SK-N-SH (cell line): ENCODE measurements around the gene ADAMTS19. TPM values are rescaled to one million over a fixed set of nuclear protein-coding genes. Genes with fewer than 3 reads are reported as not detected.

Experiments
- CTCF ChIA-PET: fragments of 300-600, 350-600 bp; formaldehyde crosslinking; extraction: SDS; loops from one replicate; lab custom pipeline; 2021; lab: Yijun Ruan, JAX
- POLR2A ChIA-PET: fragments of 350-600 bp; sonication (Branson Sonifier 250); formaldehyde crosslinking; extraction: SDS; loops from one replicate; lab custom pipeline; 2020; ENCODE audit warnings: antibody characterized with exemption, inconsistent platforms; lab: Yijun Ruan, JAX
- DNase-seq: peaks from one replicate; pipeline ENCODE4 v3.0.0; 2012
- H2AFZ ChIP-seq: fragments of 200-600 bp; sonication (generic); 2 replicates; pipeline ENCODE4 v1.8.1; 2016; ENCODE audit warnings: antibody characterized with exemption, mild to moderate bottlenecking, low read depth
- H3F3A ChIP-seq: fragments of 200-600 bp; sonication (generic); replicated peaks from 2 replicates; pipeline ENCODE3; 2016; ENCODE audit warnings: antibody characterized with exemption, mild to moderate bottlenecking; ENCODE audit not compliant: insufficient read depth
- H3K27ac ChIP-seq, 2 experiments: fragments of 200-500 bp in 1 of 2; fragments of 200-600 bp in 1 of 2; sonication (Bioruptor generic) in 1 of 2; sonication (generic), shearing (Covaris generic) in 1 of 2; 2 replicates each; pipeline versions ENCODE4 v1.5.1 to v1.6.1; 2014 to 2016; ENCODE audit warnings: low read depth in 2 of 2, inconsistent platforms in 1 of 2, low read length in 1 of 2, mild to moderate bottlenecking in 1 of 2, mixed read lengths in 1 of 2
- H3K27me3 ChIP-seq: fragments of 200-600 bp; sonication (generic), shearing (Covaris generic); 2 replicates; pipeline ENCODE4 v1.6.1; 2016; ENCODE audit warnings: mixed run types; ENCODE audit not compliant: insufficient read depth
- H3K36me3 ChIP-seq, 2 experiments: fragments of 200-500 bp in 1 of 2; fragments of 200-600 bp in 1 of 2; sonication (Bioruptor generic) in 1 of 2; sonication (generic) in 1 of 2; replicated peaks in 1 of 2; 2 replicates each; pipeline versions ENCODE3 to v1.5.1; 2014 to 2016; ENCODE audit warnings: low read length in 1 of 2, mild to moderate bottlenecking in 1 of 2; ENCODE audit not compliant: insufficient read depth in 2 of 2, control insufficient read depth in 1 of 2
- H3K4me1 ChIP-seq, 2 experiments: fragments of 200-500 bp in 1 of 2; fragments of 200-600 bp in 1 of 2; sonication (Bioruptor generic) in 1 of 2; sonication (generic), shearing (Covaris generic) in 1 of 2; 2 replicates each; pipeline versions ENCODE4 v1.5.1 to v1.6.1; 2014 to 2016; ENCODE audit warnings: low read depth in 1 of 2, low read length in 1 of 2, mixed run types in 1 of 2; ENCODE audit not compliant: insufficient read depth in 2 of 2, control insufficient read depth in 1 of 2
- H3K4me2 ChIP-seq: fragments of 200-600 bp; sonication (generic), shearing (Covaris generic); 2 replicates; pipeline ENCODE4 v1.6.1; 2017; ENCODE audit warnings: mixed run types
- H3K4me3 ChIP-seq, 2 experiments: fragments of 200-500 bp in 1 of 2; fragments of 200-600 bp in 1 of 2; sonication (Bioruptor generic) in 1 of 2; sonication (generic), shearing (Covaris generic) in 1 of 2; 2 replicates each; pipeline versions ENCODE4 v1.5.1 to v1.8.1; 2014 to 2016; ENCODE audit warnings: low read depth in 2 of 2, inconsistent platforms in 1 of 2, low read length in 1 of 2, mild to moderate bottlenecking in 1 of 2, mixed read lengths in 1 of 2, moderate library complexity in 1 of 2
- H3K79me2 ChIP-seq: fragments of 200-600 bp; sonication (generic); 2 replicates; pipeline ENCODE4 v1.8.1; 2017; ENCODE audit warnings: mild to moderate bottlenecking; ENCODE audit not compliant: insufficient read depth
- H3K9ac ChIP-seq: fragments of 200-600 bp; sonication (generic); 2 replicates; pipeline ENCODE4 v1.6.1; 2017; ENCODE audit warnings: mixed run types
- H3K9me2 ChIP-seq: fragments of 200-600 bp; sonication (generic); 2 replicates; pipeline ENCODE4 v1.6.1; 2017; ENCODE audit warnings: mixed run types
- H3K9me3 ChIP-seq: fragments of 200-600 bp; sonication (generic); 2 replicates; pipeline ENCODE4 v1.6.1; 2017; ENCODE audit warnings: mixed run types, mild to moderate bottlenecking, moderate library complexity
- H4K20me1 ChIP-seq: fragments of 200-600 bp; sonication (generic); 2 replicates; pipeline ENCODE4 v1.6.1; 2017; ENCODE audit warnings: mild to moderate bottlenecking, mixed run types; ENCODE audit not compliant: insufficient read depth
- ELF1 ChIP-seq: IDR thresholded peaks from 2 replicates; pipeline ENCODE4 v1.4.0; 2012
- FOXM1 ChIP-seq: IDR thresholded peaks from 2 replicates; pipeline ENCODE4 v1.4.0; 2012; ENCODE audit warnings: low read depth, mild to moderate bottlenecking
- GABPA ChIP-seq: IDR thresholded peaks from 2 replicates; pipeline ENCODE4 v1.4.0; 2012; ENCODE audit warnings: low read depth, mild to moderate bottlenecking
- GATA2 ChIP-seq: sonication (generic); formaldehyde crosslinking; IDR thresholded peaks from 2 replicates; pipeline ENCODE4 v1.5.0; 2020; ENCODE audit warnings: mild to moderate bottlenecking, missing genetic modification reagents
- IRF3 ChIP-seq: fragments of 150-350 bp; IDR thresholded peaks from 2 replicates; pipeline ENCODE4 v1.6.1; 2016; ENCODE audit warnings: mild to moderate bottlenecking, low read depth, low read length
- MEF2A ChIP-seq: IDR thresholded peaks from 2 replicates; pipeline ENCODE4 v1.4.0; 2012; ENCODE audit warnings: low read depth, borderline replicate concordance
- RAD21 ChIP-seq: IDR thresholded peaks from 2 replicates; pipeline ENCODE4 v1.6.1; 2012; ENCODE audit warnings: mild to moderate bottlenecking, low read length
- RCOR1 ChIP-seq: fragments of 150-350 bp; IDR thresholded peaks from 2 replicates; pipeline ENCODE4 v1.6.1; 2017; ENCODE audit warnings: antibody characterized with exemption, low read length
- RFX5 ChIP-seq: IDR thresholded peaks from 2 replicates; pipeline ENCODE4 v1.6.1; 2012; ENCODE audit warnings: mild to moderate bottlenecking, improper control_type of control experiment, low read length
- RXRA ChIP-seq: IDR thresholded peaks from 2 replicates; pipeline ENCODE4 v1.4.0; 2012; ENCODE audit warnings: low read depth, mild to moderate bottlenecking, borderline replicate concordance
- SMC3 ChIP-seq: IDR thresholded peaks from 2 replicates; pipeline ENCODE4 v1.6.1; 2012; ENCODE audit warnings: low read depth, low read length, improper control_type of control experiment
- TAF1 ChIP-seq: IDR thresholded peaks from 2 replicates; pipeline ENCODE4 v1.6.1; 2012; ENCODE audit warnings: low read depth, mild to moderate bottlenecking, low read length, moderate library complexity, borderline replicate concordance
- TCF12 ChIP-seq: IDR thresholded peaks from 2 replicates; pipeline ENCODE4 v1.4.0; 2012
- USF2 ChIP-seq: fragments of 150-350 bp; IDR thresholded peaks from 2 replicates; pipeline ENCODE4 v1.6.1; 2017; ENCODE audit warnings: antibody characterized with exemption, low read length, low read depth, borderline replicate concordance
- YY1 ChIP-seq: IDR thresholded peaks from 2 replicates; pipeline ENCODE4 v1.4.0; 2012; ENCODE audit warnings: low read depth, mild to moderate bottlenecking
- ZBTB33 ChIP-seq: IDR thresholded peaks from 2 replicates; pipeline ENCODE4 v1.4.0; 2012; ENCODE audit warnings: low read depth, borderline replicate concordance
- WGBS: methylation state at CpG from one replicate; pipeline ENCODE4 v1.1.6; 2017; ENCODE audit warnings: low lambda C conversion rate; 5-methylcytosine and 5-hydroxymethylcytosine counted together
- polyA plus RNA-seq, 3 experiments: library from polyadenylated mRNA; depleted of rRNA; stranded (reverse); fragments of >200 nt; gene quantifications; 2 replicates each; pipeline ENCODE4 v1.2.3, GENCODE V29; 2012

Gene ADAMTS19
- polyA plus RNA-seq, 1 of the 3 experiments (the other 2 are of a cell fraction), result 0.10 TPM

- Histone ChIP-seq H3K4me1 (no peaks in the 10 kb centered on the region), H3K4me2 (no peak overlapping the region), H3F3A (no peaks in the 10 kb centered on the region), H3K36me3 (no peaks in the 10 kb centered on the region), H3K27me3 (peaks cover 5% of the 10 kb centered on the region), H3K27ac (no peak overlapping the region), H4K20me1 (no peaks in the 10 kb centered on the region), H3K9me3 (no peaks in the 10 kb centered on the region), H3K4me3 (no peak overlapping the region), H2AFZ (peak overlapping the region; percentile 62; the same call in 1 of the 2 replicates), H3K79me2 (no peaks in the 10 kb centered on the region), H3K9ac (no peak overlapping the region), H3K9me2 (no peaks in the 10 kb centered on the region)
- DNase-seq, result no peak
- CTCF ChIA-PET, result interaction anchor here (0.6 to 8.4 kb wide), 28 partner anchors 8 to 1935 kb away, joined by 3 to 93 read pairs (median 4); no protein-coding TSS in a partner anchor
- POLR2A ChIA-PET, result no interaction called here
- TF ChIP-seq IRF3 (no peak), TAF1 (no peak), USF2 (no peak), MEF2A (no peak), GABPA (no peak), ELF1 (no peak), RCOR1 (no peak), GATA2 (CRISPR knock-in tag) (no peak), YY1 (no peak), ZBTB33 (no peak), SMC3 (no peak), RAD21 (no peak), FOXM1 (no peak), RFX5 (no peak), TCF12 (no peak), RXRA (no peak)
- 38% methylated on average over 6 of the region's 6 CpGs for WGBS
Observed at GRCh38 chr5:129768735-129769134, 308.6 kb downstream of the ADAMTS19 start.
